Measurements from ENCODE around the gene ATG2A.

ATG2A gene

GRCh38 chr11:64870176-64870892 lies 46.7 kb downstream of the ATG2A start:
- no peak for DNase-seq (ENCODE audit: low read depth)

DNA sequence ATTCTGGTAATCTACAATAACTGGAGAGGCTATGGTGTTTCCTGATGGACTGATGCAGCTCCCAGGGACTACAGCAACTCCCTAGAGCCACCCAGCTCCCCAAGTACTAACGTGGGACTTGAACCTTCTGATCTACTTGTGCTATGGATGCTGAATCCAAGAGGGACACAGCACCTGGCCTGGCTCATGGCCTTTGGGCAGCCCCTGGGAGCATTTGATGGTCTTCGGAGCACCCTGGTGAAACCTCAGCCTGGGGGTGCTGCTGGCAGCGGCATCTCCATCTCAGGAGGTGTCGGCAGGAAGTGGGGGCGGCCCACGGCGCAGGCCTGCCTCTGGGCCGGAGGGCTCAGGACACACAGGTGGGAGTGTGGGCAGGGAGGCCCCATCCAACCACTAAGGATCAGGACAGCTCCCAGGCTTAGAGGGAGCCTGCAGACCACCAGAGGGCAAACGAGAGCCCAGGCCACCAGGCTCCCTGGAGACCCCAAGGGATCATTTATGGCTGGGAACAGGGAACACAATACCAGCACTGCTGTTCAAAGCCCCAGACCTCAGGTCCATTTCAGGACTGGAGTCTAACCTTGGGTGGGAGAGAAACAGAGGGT lies 47.3 kb downstream of the ATG2A start:
- DNase-seq (ENCODE audit: low read depth) = no peak

- no peak for DNase-seq (ENCODE audit: low read depth)
These were observed 48.0 kb downstream of the ATG2A start for GRCh38 chr11:64868904-64869570.

- no peak for DNase-seq (ENCODE audit: low read depth)
These were observed 49.1 kb downstream of the ATG2A start for GRCh38 chr11:64867748-64868462.

DNA sequence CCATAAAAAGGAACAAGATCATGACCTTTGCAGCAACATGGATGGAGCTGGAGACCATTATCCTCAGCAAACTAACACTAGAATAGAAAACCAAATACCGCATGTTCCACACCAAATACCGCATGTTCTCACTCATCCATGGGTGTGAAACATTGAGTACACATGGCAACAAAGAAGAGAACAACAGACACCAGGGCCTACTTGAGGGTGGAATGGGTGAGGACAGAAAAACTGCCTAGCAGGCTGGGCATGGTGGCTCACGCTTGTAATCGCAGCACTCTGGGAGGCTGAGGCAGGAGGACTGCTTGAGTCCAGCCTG lies 50.9 kb downstream of the ATG2A start:
- no peak for DNase-seq (ENCODE audit: low read depth)

DNA sequence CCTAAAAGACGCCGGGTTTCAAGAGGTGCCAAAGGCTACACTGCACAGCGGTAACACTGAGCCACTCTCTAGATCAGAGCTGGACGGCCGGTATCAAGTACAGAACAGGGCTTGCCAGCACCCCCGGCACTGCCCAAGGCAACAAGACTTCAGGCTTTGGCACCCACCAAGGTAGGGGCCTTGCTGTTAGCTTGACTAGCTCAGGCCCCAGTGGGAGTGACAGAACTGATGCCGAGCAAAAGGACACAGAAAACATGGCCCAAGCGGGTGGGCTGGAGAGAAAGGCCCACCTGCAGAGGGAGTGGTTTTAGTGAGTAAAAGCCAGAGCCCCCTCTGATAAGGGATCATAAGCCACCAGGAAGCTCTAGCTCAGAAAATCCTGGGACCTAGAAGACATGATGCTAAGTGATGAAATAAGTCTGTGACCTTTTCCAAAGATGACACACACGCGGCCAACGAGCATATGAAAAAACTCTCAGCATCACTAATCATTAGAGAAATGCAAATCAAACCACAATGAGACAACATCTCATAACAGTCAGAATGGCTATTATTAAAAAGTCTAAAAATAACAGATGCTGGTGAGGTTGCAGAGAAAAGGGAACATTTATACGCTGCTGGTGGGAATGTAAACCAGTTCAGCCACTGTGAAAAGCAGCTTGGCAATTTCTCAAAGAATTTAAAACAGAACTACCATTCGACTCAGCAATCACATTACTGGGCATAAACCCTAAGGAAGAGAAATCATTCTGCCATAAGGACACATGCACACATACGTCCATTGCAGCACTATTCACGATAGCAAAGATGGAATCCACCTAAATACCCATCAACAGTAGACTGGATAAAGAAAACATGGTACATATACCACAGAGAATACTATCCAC lies 51.5 kb downstream of the ATG2A start:
- peak; percentile 86 for DNase-seq (ENCODE audit: low read depth)

DNA sequence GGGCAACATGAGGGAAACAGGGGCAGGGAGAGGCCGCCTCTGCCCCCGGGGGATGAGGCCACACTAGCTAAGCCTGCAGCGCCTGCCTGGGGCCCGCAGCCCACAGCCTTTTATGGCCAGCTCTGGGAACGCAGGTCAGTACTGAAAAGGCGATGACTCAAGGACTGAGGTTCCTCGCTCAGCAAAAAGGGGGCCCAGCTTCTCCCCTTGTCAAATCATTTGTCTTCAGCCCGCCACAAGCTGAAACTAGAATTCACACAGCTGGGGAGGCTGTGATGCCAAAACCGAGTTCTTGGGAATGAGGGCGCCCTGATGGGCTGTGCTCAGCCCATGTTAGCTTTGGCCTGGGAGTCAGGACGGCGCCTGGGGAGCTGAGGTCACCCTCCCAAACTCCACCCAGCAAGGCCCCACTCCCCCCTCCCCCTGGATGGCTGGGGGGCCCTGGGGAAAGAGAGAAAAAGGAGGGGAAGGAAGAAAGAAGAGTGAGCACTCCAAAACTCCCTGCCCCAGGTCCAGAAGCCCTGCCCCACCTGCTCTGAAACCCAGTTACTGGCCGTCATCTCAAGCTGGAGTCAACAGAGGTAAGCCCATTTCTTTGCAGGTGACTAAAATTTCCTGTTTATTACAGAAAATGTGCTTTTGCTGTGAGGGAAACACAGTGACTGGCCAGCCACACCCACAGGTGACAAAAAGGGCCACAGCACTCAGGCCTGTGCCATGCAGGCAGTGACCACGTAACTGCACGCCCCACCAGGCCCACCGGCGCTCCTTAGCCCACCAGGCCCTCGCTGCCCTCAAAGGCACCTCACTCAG lies 52.3 kb downstream of the ATG2A start:
- DNase-seq (ENCODE audit: low read depth) = peak; percentile 88

GRCh38 chr11:64864135-64864472 lies 52.9 kb downstream of the ATG2A start:
- DNase-seq (ENCODE audit: low read depth) = no peak

DNA sequence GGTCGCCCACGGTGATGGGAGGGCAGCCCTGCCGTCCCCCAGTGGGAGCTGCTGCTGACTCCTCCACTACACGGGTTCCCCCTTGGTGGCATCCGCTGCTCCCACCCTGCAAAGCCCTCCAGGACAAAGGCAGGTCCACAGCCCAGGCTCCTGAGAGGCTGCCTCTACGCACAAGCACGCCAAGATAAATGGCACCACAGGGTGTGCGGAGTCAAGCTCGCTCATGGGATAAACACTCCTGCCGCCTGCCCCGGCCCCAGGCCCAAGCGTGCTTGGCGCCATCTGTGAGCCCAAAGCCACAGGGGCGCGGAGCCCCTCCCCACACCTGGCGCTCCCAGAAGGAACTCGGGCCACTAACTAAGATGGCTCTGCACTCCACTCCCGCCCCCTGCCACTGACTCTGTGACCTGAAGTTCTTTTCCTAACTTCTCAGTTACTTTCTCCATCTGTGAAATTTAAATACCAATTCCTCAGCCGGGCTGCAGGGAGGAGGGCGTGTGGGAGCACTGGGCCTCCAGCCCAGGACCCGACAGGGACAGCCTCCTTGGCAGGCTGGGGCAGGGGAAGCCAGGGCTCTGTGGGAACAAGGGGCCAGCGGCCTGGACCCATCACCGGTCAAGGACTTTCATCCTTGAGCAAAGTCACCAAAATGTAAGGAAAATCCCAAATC lies 53.5 kb downstream of the ATG2A start:
- no peak for DNase-seq (ENCODE audit: low read depth)

GRCh38 chr11:64862987-64863390 lies 54.0 kb downstream of the ATG2A start:
- DNase-seq (ENCODE audit: low read depth) = no peak

- no peak for DNase-seq (ENCODE audit: low read depth)
These were observed 55.6 kb downstream of the ATG2A start for GRCh38 chr11:64861227-64861975.

DNA sequence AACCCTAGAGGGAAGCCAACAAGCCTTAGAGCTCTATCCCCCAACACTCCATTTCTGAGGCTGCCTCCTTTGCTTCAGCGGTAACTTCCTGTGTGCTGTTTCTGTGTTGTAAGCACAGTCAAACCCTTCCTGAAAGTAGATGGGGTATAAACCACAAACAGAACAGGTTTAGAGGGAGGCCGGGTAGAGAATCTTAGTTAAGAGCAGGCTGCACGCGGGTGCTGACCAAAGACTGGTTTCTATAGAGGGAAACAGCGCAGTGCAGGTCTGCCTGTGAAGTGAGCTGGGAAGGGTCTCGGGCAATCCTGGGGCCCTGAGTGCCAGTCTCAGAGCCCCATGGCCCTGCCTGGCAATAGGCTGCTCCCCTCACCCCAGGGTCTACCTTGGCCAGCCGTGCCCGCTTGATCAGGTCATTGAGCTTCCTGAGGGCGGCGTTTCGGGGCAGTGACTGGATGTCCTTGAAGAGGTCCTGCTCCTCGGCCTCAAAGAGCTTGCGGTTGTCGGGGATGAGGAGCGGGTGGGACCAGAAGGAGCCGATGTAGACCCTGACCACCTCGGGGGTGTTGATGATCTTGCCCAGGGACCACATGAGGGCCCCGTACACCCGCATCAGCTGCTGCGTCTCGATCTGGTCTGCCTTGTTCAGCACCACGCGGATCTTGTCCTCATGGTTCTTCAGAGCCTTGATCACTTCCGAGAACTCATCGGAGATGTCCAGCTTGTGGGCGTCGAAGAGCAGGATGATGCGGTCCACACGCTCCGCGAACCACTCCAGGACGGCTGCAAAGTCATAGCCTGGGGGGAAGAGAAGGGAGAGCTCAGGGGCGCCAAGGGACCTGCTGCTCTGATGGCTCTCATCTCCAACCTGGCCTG lies 57.2 kb downstream of the ATG2A start:
- DNase-seq (ENCODE audit: low read depth) = no peak

DNA sequence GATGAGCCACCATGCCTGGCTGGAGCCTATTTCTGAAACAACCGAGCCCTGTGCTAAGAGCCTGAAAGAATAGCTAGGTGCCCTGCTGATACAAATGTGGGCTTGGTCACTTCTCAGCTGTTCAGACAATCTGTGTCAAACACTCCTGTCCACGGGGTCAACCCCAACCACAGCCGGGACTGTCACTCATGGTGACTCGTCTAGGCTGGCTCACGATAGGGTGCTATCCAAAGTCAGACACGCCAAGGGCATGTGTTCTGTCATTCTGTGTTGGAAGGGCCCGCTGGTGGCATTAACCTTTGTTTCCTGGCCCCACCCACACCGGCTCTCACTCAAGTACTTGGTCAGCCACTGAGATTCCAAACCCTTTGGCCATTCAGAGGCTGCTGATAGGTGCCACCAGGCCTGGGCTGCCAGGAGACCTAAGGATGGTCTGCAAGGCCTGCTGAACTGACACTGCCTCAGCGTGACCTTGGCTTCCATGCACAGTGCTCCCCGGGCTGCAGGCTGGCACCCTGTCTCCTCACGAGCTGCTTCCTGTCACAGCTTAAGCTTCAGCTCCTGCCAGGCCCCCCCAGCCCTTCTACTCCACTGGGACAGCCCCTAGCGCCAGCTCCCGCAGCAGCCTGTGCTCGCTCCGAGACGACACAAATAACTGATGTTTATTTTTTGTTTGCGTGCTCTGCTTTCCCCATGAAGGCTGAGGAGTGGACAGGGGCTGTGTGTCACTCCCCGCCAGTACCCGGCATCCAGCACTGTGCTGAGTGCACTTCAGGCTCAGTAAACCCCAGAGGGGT lies 58.3 kb downstream of the ATG2A start:
- no peak for DNase-seq (ENCODE audit: low read depth)

DNA sequence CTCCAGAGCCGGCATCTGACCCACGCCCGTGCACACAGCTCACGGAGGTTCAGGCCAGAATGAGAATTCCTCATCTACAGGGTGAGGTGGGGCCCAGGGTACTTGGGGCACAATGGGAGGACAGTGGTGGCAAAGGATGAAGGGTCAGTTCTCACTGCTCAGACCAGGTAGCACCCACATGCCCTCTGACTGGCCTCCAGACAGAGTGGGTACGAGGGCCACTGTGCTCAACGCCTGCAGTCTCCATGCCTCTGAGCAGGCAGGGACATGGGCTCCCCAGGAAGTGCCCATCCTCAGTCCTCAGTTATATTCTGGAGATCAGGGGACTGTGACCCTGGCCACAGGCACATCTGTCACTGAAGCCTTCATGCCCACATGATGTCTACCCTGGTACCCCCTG lies 59.5 kb downstream of the ATG2A start:
- DNase-seq (ENCODE audit: low read depth) = no peak

GRCh38 chr11:64856382-64857227 lies 60.4 kb downstream of the ATG2A start:
- DNase-seq (ENCODE audit: low read depth) = no peak

DNA sequence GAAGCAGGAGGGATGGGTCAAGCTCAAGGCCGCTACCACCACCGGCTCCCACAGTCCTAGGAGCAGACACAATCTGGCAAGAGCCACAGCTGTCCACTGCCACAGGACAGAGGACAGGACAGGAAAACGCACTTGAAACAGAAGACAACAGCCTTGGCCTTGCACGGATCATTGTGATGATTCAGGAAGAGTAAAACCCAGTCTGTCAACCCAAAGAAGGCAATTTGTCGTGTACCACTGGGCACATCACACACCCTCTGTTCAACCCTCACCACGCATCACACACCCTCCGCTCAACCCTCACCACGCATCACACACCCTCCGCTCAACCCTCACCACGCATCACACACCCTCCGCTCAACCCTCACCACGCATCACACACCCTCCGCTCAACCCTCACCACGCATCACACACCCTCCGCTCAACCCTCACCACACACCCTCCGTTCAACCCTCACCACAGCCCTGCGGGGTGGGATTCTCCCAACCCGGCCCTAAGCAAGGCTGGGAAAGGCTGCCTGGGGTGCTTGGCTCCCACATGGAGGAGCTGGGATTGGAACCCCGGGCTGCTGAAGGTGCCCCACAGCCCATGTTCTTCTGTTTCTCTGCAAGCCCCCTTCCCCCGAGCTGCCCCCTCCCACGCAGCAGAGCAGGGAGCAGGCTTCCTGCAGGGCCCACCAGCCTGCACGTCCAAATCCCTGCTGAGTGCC lies 61.3 kb downstream of the ATG2A start:
- DNase-seq (ENCODE audit: low read depth) = no peak

All from GM04503 (cell line).